Breast epithelium (tissue), 3 donors: ENCODE results near the gene ABCB8.

Experiments used
- POLR2A ChIP-seq: fragments of 450-650 bp; IDR thresholded peaks from one replicate; pipeline ENCODE4 v1.6.1; 2016; ENCODE audit warnings: antibody characterized with exemption, mild to moderate bottlenecking, moderate library complexity
- TF ChIP-seq, protein P1 (sequence below), 3 donors: fragments of 450-650 bp; IDR thresholded peaks; one replicate each; pipeline ENCODE4 v1.5.1; 2016 to 2017; ENCODE audit warnings: antibody characterized with exemption in 3 of 3, mild to moderate bottlenecking in 3 of 3, moderate library complexity in 3 of 3

DNA sequence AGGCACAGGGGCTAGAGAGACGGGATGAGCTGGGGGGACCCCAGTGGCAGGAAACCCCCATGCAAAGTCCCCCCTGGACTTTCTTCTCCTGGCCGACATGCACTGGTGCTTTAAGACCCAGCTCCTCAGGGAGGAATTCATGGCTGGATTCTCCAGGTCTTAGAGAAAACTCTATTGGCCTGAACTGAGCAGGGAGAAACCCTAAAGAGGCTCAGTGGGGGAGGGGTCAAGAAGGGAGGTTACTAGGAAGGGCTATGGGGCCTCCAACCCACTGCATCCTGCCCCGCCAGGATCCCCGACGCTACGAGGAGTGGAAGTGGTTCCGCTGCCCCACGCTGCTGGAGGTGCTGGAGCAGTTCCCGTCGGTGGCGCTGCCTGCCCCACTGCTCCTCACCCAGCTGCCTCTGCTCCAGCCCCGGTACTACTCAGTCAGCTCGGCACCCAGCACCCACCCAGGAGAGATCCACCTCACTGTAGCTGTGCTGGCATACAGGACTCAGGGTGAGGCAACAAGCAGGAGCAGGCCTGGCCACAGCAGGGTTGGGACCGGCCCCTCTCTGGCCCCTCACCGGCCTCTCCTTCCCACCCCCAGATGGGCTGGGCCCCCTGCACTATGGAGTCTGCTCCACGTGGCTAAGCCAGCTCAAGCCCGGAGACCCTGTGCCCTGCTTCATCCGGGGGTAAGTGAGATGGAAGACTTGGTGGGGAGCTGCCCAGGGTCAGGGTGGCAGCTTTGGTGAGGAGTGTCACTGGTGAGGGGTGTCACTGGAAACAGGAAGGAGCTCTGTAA is 17.7 kb upstream of the ABCB8 start:
- TF ChIP-seq POLR2A = no peak
- TF ChIP-seq, protein P1, sequence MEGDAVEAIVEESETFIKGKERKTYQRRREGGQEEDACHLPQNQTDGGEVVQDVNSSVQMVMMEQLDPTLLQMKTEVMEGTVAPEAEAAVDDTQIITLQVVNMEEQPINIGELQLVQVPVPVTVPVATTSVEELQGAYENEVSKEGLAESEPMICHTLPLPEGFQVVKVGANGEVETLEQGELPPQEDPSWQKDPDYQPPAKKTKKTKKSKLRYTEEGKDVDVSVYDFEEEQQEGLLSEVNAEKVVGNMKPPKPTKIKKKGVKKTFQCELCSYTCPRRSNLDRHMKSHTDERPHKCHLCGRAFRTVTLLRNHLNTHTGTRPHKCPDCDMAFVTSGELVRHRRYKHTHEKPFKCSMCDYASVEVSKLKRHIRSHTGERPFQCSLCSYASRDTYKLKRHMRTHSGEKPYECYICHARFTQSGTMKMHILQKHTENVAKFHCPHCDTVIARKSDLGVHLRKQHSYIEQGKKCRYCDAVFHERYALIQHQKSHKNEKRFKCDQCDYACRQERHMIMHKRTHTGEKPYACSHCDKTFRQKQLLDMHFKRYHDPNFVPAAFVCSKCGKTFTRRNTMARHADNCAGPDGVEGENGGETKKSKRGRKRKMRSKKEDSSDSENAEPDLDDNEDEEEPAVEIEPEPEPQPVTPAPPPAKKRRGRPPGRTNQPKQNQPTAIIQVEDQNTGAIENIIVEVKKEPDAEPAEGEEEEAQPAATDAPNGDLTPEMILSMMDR (IDR thresholded peaks at IDR 0.05) = no peak
